Measurements from ENCODE around the gene RASAL2. TPM values are rescaled to one million over a fixed set of nuclear protein-coding genes. Genes with fewer than 3 reads are reported as not detected.

RASAL2 gene
- total and polyA plus RNA-seq, 9 of the 15 experiments (the other 6 are each of a cell fraction or from before 2014, with no cell fraction given) = 0.13 to 1.0 (median 0.62) TPM

DNA sequence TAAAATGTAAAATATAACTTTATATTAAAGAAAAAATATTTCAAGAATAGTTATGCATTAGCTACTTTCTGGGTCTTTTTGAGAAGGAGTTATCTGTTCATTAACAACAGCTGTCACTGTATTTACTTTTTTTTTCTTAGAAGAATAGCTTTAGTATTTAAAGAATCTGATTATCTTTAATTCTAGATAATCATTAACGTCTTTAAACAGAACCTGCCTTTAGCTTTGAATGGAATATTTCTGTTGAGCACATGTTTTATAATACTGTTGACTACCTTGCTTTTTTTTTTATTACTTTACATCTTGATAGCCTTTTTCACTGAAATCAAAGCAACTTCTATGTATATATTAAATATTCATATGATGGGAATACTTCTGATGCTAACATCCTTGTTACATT lies 270.9 kb downstream of the RASAL2 start:
- no peak overlapping the region for H2AFZ ChIP-seq (ENCODE audit: low read depth, low read length)
- H3K27ac ChIP-seq (ENCODE audit: extremely low read depth, low read depth, low read length) = no peak overlapping the region
- 4% methylated on average over 1 of the region's 1 CpG for WGBS (ENCODE audit: insufficient coverage, low coverage, missing lambda C conversion rate)
- H3K36me3 ChIP-seq (ENCODE audit: control insufficient read depth, insufficient read depth, low read length) = no peaks in the 10 kb centered on the region
- no peaks in the 10 kb centered on the region for H3K27me3 ChIP-seq (ENCODE audit: control insufficient read depth in 2 of 2, insufficient read depth in 2 of 2, low read length in 2 of 2)
- in situ Hi-C loops (cut with MboI) (no loop called here), intact Hi-C loops (cut with micrococcal nuclease) (no loop called here)
- H3K4me2 ChIP-seq (ENCODE audit: insufficient read depth, low read length) = no peak overlapping the region
- ATAC-seq (no peak), DNase-seq (ENCODE audit: extremely low read depth in 1 of 4, low spot score in 3 of 4) (no peak), FAIRE-seq (no peak)
- H3K79me2 ChIP-seq (ENCODE audit: control insufficient read depth, insufficient read depth, low read length) = no peaks in the 10 kb centered on the region
- no TSS peak for BruUV-seq (replicated peaks)
- no peak overlapping the region for H3K9ac ChIP-seq (ENCODE audit: insufficient read depth in 1 of 2, low read depth in 2 of 2, low read length in 2 of 2)
- no peaks in the 10 kb centered on the region for H3K4me1 ChIP-seq (replicated peaks in 1 of 2; ENCODE audit: control insufficient read depth in 2 of 2, insufficient read depth in 2 of 2, low read length in 2 of 2)
- POLR2A ChIA-PET = interaction anchor here (0.7 kb wide), 1 partner anchor 20 kb away, joined by 3 read pairs; no protein-coding TSS in a partner anchor
- TF ChIP-seq, protein P1, sequence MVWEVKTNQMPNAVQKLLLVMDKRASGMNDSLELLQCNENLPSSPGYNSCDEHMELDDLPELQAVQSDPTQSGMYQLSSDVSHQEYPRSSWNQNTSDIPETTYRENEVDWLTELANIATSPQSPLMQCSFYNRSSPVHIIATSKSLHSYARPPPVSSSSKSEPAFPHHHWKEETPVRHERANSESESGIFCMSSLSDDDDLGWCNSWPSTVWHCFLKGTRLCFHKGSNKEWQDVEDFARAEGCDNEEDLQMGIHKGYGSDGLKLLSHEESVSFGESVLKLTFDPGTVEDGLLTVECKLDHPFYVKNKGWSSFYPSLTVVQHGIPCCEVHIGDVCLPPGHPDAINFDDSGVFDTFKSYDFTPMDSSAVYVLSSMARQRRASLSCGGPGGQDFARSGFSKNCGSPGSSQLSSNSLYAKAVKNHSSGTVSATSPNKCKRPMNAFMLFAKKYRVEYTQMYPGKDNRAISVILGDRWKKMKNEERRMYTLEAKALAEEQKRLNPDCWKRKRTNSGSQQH (CRISPR knock-in tag; IDR thresholded peaks at IDR 0.05) = no peak
- TF ChIP-seq, protein P2, sequence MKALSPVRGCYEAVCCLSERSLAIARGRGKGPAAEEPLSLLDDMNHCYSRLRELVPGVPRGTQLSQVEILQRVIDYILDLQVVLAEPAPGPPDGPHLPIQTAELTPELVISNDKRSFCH (CRISPR knock-in tag; IDR thresholded peaks at IDR 0.05) = no peak
- TF ChIP-seq, protein P2 (tag; IDR thresholded peaks at IDR 0.05) = no peak
- CTCF ChIA-PET (ENCODE audit: low intra/inter-chr PET ratio) = no interaction called here
- H4K20me1 ChIP-seq (replicated peaks; ENCODE audit: control insufficient read depth, insufficient read depth, low read length) = no peaks in the 10 kb centered on the region
- H3K9me1 ChIP-seq (ENCODE audit: control insufficient read depth, insufficient read depth, low read length) = no peaks in the 10 kb centered on the region
- no peak overlapping the region for H3K4me3 ChIP-seq
- no peaks in the 10 kb centered on the region for H3K9me3 ChIP-seq (replicated peaks; ENCODE audit: control insufficient read depth, insufficient read depth, low read depth, low read length)

DNA sequence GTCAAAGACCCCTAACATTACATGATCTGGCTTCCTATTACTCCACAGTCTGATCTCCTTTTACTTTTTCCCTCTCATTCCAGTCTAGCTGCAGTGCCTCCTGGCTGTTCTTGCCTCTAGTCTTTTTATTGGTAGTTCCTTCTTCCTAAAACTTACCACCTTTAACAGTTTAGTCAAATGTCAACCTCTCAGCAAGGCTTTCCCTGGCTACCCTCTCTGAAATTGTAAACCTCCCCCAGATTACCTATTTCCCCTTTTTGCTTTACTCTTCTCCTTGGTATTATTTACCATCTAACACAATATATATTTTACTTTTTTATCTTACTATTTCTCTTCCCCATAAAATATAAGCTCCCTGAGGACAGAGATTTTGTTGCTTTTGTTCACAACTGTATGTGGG lies 273.2 kb downstream of the RASAL2 start:
- H3K36me3 ChIP-seq (ENCODE audit: control insufficient read depth, insufficient read depth, low read length) = no peaks in the 10 kb centered on the region
- no peaks in the 10 kb centered on the region for H3K9me1 ChIP-seq (ENCODE audit: control insufficient read depth, insufficient read depth, low read length)
- no peaks in the 10 kb centered on the region for H3K27me3 ChIP-seq (ENCODE audit: control insufficient read depth in 2 of 2, insufficient read depth in 2 of 2, low read length in 2 of 2)
- POLR2A ChIA-PET = no interaction called here
- H3K4me2 ChIP-seq (ENCODE audit: insufficient read depth, low read length) = no peak overlapping the region
- no peak overlapping the region for H3K27ac ChIP-seq (ENCODE audit: extremely low read depth, low read depth, low read length)
- in situ Hi-C loops (cut with MboI) (no loop called here), intact Hi-C loops (cut with micrococcal nuclease) (no loop called here)
- no peaks in the 10 kb centered on the region for H4K20me1 ChIP-seq (replicated peaks; ENCODE audit: control insufficient read depth, insufficient read depth, low read length)
- no TSS peak for BruUV-seq (replicated peaks)
- no peaks in the 10 kb centered on the region for H3K9me3 ChIP-seq (replicated peaks; ENCODE audit: control insufficient read depth, insufficient read depth, low read depth, low read length)
- H2AFZ ChIP-seq (ENCODE audit: low read depth, low read length) = no peak overlapping the region
- TF ChIP-seq BMI1 (IDR thresholded peaks at IDR 0.05; ENCODE audit: low read length) = no peak
- no peak for TF ChIP-seq ZBED1 (IDR thresholded peaks at IDR 0.05)
- TF ChIP-seq MEIS2 (IDR thresholded peaks at IDR 0.05; ENCODE audit: partially characterized antibody) = no peak
- TF ChIP-seq GATAD2A (IDR thresholded peaks at IDR 0.05) = no peak
- no peak for TF ChIP-seq ATF1 (CRISPR knock-in tag; IDR thresholded peaks at IDR 0.05)
- TF ChIP-seq ATF1 (tag; IDR thresholded peaks at IDR 0.05) = no peak
- no peak for TF ChIP-seq FOXA3 (CRISPR knock-in tag; conservative IDR thresholded peaks at IDR 0.05 in 1 of 2, IDR thresholded peaks at IDR 0.05 in 1 of 2)
- TF ChIP-seq POLR3A (IDR thresholded peaks at IDR 0.05; ENCODE audit: borderline replicate concordance, extremely low read depth, insufficient read depth, insufficient read length) = no peak
- no peak for TF ChIP-seq SMARCA4 (IDR thresholded peaks at IDR 0.05)
- no peak for TF ChIP-seq PHB2 (IDR thresholded peaks at IDR 0.05; ENCODE audit: low read depth)
- no peak for TF ChIP-seq ARID1B (IDR thresholded peaks at IDR 0.05)
- TF ChIP-seq SP1 (CRISPR knock-in tag; IDR thresholded peaks at IDR 0.05) = no peak
- TF ChIP-seq PRMT5 (CRISPR knock-in tag; IDR thresholded peaks at IDR 0.05) = no peak
- no peak for TF ChIP-seq MEF2D (tag; conservative IDR thresholded peaks at IDR 0.05; ENCODE audit: low read depth)
- no peaks in the 10 kb centered on the region for H3K79me2 ChIP-seq (ENCODE audit: control insufficient read depth, insufficient read depth, low read length)
- H3K4me3 ChIP-seq = no peak overlapping the region
- DNase-seq (ENCODE audit: extremely low read depth in 1 of 4, low spot score in 3 of 4) = no peak
- FAIRE-seq = no peak
- no peak overlapping the region for H3K9ac ChIP-seq (ENCODE audit: insufficient read depth in 1 of 2, low read depth in 2 of 2, low read length in 2 of 2)
- no peaks in the 10 kb centered on the region for H3K4me1 ChIP-seq (replicated peaks in 1 of 2; ENCODE audit: control insufficient read depth in 2 of 2, insufficient read depth in 2 of 2, low read length in 2 of 2)
- ATAC-seq = no peak
- CTCF ChIA-PET (ENCODE audit: low intra/inter-chr PET ratio) = no interaction called here

Data from K562 (cell line).